Right atrium auricular region (tissue), 2 donors: ENCODE data around the gene HS3ST6. TPM values are rescaled to one million over a fixed set of nuclear protein-coding genes. Genes with fewer than 3 reads are reported as not detected.
"Not testable (repeated sequence)": the region's sequence is repeated elsewhere in the genome, so short reads cannot be mapped to it uniquely, and the experiment has no call there.

ENCODE experiments used
- DNase-seq: peaks from one replicate; pipeline ENCODE4 v3.0.0-alpha.2; 2019; ENCODE audit warnings: low spot score
- H3K27ac ChIP-seq, 2 donors: fragments of 200-600 bp; sonication (generic); 1 replicate in 1 of 2; 2 replicates in 1 of 2; pipeline ENCODE4 v1.5.1; 2016 to 2019
- H3K27me3 ChIP-seq, 2 donors: fragments of 200-600 bp; sonication (generic); one replicate each; pipeline versions ENCODE4 v1.5.1 to v1.6.0; 2017 to 2019
- H3K36me3 ChIP-seq: fragments of 200-600 bp; sonication (generic); one replicate; pipeline ENCODE4 v1.5.1; 2016
- H3K4me1 ChIP-seq, 2 donors: fragments of 200-600 bp; sonication (generic); one replicate each; pipeline versions ENCODE4 v1.5.1 to v1.6.0; 2017 to 2019
- H3K4me3 ChIP-seq, 2 donors: fragments of 200-600 bp; sonication (generic); 1 replicate in 1 of 2; 2 replicates in 1 of 2; pipeline ENCODE4 v1.5.1; 2017 to 2019; ENCODE audit warnings: mild to moderate bottlenecking in 1 of 2, moderate library complexity in 1 of 2
- H3K9me3 ChIP-seq, 2 donors: fragments of 200-600 bp; sonication (generic); one replicate each; pipeline ENCODE4 v1.5.1; 2019
- CTCF ChIP-seq, 2 donors: fragments of 200-600 bp; sonication (generic); IDR thresholded peaks; one replicate each; pipeline ENCODE4 v1.5.1; 2019; ENCODE audit warnings: antibody characterized with exemption in 2 of 2
- total RNA-seq, 2 donors: library from RNA; depleted of rRNA; stranded (reverse); fragments of >200 nt; gene quantifications; one replicate each; pipeline ENCODE4 v1.1.0, GENCODE V29; 2016

HS3ST6 gene
- total RNA-seq, 2 donors from 2014 or later: not detected

- no peaks in the 10 kb centered on the region for H3K4me1 ChIP-seq
- H3K36me3 ChIP-seq: no peaks in the 10 kb centered on the region
- no peak for TF ChIP-seq CTCF (IDR thresholded peaks at IDR 0.05)
- no peak overlapping the region for H3K4me3 ChIP-seq
- no peak overlapping the region for H3K27ac ChIP-seq
- no peaks in the 10 kb centered on the region for H3K9me3 ChIP-seq
- DNase-seq: no peak
- no peaks in the 10 kb centered on the region for H3K27me3 ChIP-seq
Measured at GRCh38 chr16:1902547-1903219, 15.5 kb downstream of the HS3ST6 start.

- Histone ChIP-seq H3K4me3 (no peak overlapping the region), H3K4me1 (no peaks in the 10 kb centered on the region), H3K27me3 (no peaks in the 10 kb centered on the region), H3K27ac (no peak overlapping the region), H3K9me3 (no peaks in the 10 kb centered on the region), H3K36me3 (no peaks in the 10 kb centered on the region)
- TF ChIP-seq CTCF (IDR thresholded peaks at IDR 0.05): no peak
- no peak for DNase-seq
Measured at GRCh38 chr16:1900452-1900774, 17.8 kb downstream of the HS3ST6 start.

GRCh38 chr16:1899641-1900451, 18.4 kb downstream of the HS3ST6 start:
- Histone ChIP-seq H3K27ac (no peak overlapping the region), H3K9me3 (no peaks in the 10 kb centered on the region), H3K4me1 (no peaks in the 10 kb centered on the region), H3K36me3 (no peaks in the 10 kb centered on the region), H3K4me3 (no peak overlapping the region), H3K27me3 (no peaks in the 10 kb centered on the region)
- no peak for DNase-seq
- TF ChIP-seq CTCF (IDR thresholded peaks at IDR 0.05): no peak

- H3K27me3 ChIP-seq: not testable (repeated sequence)
Measured at GRCh38 chr16:1897692-1898091, 20.5 kb downstream of the HS3ST6 start.

GRCh38 chr16:1895949-1896675, 22.1 kb downstream of the HS3ST6 start:
- H3K27ac ChIP-seq: no peak overlapping the region

More at GRCh38 chr16:1897692-1898091, 20.5 kb downstream of the HS3ST6 start:
- H3K27ac ChIP-seq, H3K36me3 ChIP-seq, H3K4me1 ChIP-seq, H3K4me3 ChIP-seq, DNase-seq, H3K9me3 ChIP-seq: not testable (repeated sequence)

More at GRCh38 chr16:1895949-1896675, 22.1 kb downstream of the HS3ST6 start:
- DNase-seq: no peak
- Histone ChIP-seq H3K9me3 (no peaks in the 10 kb centered on the region), H3K36me3 (no peaks in the 10 kb centered on the region), H3K4me1 (no peaks in the 10 kb centered on the region), H3K27me3 (no peaks in the 10 kb centered on the region), H3K4me3 (no peak overlapping the region)
- TF ChIP-seq CTCF (IDR thresholded peaks at IDR 0.05): no peak
